Fibroblast of skin of right biceps (primary cell): Measurements from ENCODE around the gene ECEL1.
A peak's percentile ranks its signal among the peaks of the same experiment; 100 is the strongest.
"Not testable (repeated sequence)": the region's sequence is repeated elsewhere in the genome, so short reads cannot be mapped to it uniquely, and the experiment has no call there.

ENCODE experiments used
- DNase-seq: peaks from one replicate; pipeline ENCODE4 v3.0.0-alpha.2; 2013

Gene ECEL1

GRCh38 chr2:232439758-232440135 lies 47.9 kb downstream of the ECEL1 start:
- DNase-seq, result no peak

GRCh38 chr2:232438951-232439757 lies 48.5 kb downstream of the ECEL1 start:
- DNase-seq, result peak; percentile 20

DNA sequence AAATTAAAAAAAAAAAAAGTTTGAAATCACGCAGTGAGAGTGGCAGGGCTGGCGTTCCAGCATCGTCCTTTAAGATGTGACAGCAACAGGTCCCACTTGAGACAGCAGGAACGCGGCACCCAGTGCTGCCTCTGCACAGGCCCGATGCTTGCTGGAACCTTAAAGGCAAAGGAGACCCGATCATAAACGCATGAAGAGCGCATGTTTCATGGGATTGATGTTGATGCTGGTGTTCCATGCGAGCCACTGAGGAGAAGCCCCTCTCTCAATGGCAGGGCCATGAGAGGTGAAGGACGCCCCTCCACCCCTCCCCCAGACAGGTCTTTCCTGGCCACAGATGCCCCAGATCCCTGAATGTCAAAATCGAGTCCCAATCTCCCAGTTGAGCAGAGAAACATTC lies 49.5 kb downstream of the ECEL1 start:
- no peak for DNase-seq

DNA sequence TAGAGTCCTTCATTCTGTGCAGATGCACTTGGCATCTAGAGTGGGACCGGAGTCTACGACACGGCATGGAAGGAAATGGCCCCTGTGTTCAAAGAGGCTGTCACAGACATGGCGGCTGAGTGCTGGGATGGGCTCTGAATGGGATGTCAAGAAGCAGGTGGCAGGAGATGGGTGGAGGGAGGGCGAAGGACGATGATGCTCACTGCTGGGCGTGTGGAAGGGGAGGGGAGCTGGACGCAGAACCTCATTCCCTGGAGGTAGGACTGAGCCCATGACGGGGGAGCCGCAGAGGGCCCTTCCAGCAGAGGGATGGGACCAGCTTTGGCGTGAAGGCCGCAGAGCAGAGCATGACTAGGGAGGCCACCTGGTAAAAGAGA lies 50.5 kb downstream of the ECEL1 start:
- DNase-seq, result no peak

DNA sequence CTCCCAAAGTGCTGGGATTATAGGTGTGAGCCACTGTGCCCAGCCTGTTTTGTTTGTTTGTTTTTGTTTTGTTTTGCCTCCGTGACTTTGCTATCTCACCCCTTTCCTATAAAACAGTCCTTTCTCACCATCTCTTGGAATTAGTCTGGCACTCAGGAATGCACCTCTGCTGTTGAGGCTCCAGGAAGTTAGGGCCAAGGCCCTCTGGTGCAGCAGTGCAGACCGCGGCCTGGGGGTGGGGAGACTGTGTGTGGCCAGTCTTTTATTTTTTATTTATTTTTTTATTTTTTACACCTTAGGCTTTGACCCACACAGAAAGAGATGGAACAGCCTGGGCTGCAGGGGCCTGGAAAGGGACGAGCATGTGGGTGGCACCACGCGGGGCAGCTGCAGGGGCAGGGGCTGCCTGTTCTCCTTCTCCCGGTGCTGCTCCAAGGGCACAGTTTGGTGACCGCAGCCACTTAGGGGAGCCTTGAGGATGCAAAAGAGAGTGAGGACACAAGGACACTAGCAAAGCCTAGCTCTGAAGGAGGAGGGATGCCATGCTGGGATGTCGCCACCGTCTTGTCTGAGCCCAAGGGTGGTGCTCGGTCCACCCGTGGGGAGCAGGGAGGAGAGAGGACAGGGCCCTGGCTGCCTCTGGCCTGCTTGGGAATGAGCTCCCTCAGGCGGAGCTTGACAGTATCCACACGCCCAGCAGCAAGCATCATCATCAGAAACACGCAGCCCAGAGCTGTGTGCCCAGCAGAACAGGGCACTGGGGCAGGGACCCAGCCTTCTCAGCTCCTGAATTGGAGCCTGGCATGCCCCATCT lies 51.0 kb downstream of the ECEL1 start:
- DNase-seq, result no peak

DNA sequence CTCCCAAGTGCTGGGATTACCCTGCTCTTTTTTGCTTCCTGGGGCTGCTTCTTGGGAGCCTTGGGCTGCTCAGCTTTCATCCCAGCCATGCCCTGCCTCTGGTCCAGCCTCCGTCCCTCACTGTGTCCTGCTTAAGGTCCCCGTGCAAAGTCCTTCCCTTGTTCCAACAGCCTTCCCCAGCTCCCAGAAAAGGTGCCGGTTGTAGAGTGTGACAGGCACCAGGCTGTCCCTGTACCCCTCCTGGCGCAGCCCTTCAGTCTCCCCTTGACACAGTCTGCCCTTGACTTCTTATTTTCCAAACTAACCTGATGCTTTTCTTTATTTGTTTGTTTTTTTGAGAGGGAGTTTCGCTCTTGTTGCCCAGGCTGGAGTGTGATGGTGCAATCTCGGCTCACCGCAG lies 51.8 kb downstream of the ECEL1 start:
- DNase-seq, result no peak

DNA sequence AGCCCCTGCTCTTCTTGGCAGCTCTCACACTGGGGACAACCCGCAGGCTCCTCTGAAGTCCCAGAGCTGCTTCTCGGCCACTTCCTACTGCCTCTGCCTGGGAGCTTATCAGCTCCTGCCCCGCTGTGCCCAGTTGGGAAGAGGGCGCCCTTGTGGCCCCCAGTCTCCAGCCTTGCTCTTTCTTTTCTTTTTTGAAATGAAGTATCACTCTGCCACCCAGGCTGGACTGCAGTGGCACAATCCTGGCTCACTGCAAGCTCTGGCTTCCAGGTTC lies 52.3 kb downstream of the ECEL1 start:
- DNase-seq, result no peak

DNA sequence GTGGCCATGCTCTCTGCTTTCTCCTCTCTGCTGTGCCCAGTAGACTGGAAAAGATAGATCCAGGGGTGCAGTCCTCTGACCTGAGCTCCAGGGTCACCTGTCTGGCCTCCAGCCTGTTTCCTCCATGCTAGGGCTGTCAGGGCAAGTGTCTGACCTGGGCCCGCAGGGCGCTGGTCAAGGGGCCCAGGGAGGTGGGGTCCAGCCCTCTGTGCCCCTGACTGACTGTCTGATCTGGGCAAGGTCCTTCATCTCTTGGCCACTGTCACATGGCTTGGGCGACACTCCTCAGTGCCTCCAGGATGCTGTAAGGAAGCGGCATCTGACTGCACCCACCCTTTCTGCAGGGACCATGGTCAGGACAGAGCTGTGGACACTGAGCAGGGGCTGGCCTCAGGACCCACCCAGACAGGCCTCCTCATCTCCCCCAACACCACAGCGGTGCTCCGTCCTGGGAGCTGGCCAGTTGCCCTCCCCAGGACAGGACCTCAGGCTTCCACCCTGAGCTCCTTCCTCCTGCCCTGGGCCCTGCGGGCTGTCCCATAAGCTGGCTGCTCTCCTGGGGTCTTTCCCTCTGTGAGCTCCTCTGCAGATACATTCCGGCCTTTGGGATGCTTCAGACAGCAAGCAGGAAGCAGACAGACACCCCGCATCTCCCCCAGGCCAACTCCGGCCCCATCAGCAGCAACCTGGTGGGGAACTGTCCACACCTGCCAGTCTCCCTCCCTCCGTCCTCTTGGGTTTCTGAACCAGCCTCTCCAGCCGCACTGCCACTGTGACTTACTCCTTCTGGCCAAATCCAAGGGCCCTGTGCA lies 52.9 kb downstream of the ECEL1 start:
- no peak for DNase-seq

DNA sequence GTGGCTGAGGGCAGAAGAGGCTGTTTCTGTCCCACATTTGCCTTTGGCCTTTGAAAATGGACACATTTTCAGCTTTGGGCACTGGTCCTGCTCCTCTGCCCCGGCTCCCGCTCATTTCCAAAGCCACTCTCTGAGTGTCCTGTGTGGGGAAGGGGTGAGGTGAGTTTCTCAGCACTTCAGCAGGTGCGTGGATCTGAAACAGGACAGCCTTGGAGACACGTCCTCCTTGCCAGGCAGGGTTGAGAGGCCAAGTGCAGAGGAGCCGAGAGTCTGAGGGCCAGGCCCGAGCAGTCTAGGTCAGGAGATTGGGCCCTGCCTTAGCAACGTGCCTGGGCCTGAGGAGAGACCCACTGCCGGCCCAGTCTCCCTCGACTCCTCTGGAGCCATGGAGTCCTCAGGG lies 53.5 kb downstream of the ECEL1 start:
- no peak for DNase-seq

DNA sequence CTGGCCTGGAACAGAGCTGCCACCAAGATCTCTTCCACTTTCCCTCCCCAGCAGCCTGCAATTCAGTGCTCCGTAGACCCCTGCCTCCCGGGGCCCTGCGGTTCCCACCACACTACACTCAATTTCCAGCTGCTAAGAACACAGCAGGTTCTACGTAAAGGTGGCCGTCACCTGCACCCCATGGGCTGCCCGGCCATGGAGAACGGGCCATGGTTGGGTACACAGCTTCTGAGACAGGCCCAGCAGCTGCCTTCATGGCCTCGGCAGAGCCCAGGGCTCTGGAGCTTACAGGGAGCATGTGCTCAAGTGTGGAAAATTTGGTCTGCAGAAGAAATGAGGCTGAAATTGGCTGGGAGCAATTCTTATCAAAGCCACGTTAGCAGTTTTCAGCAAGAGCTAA lies 54.0 kb downstream of the ECEL1 start:
- not testable (repeated sequence) for DNase-seq

- no peak for DNase-seq
These were observed 54.9 kb downstream of the ECEL1 start for GRCh38 chr2:232432598-232433184.

DNA sequence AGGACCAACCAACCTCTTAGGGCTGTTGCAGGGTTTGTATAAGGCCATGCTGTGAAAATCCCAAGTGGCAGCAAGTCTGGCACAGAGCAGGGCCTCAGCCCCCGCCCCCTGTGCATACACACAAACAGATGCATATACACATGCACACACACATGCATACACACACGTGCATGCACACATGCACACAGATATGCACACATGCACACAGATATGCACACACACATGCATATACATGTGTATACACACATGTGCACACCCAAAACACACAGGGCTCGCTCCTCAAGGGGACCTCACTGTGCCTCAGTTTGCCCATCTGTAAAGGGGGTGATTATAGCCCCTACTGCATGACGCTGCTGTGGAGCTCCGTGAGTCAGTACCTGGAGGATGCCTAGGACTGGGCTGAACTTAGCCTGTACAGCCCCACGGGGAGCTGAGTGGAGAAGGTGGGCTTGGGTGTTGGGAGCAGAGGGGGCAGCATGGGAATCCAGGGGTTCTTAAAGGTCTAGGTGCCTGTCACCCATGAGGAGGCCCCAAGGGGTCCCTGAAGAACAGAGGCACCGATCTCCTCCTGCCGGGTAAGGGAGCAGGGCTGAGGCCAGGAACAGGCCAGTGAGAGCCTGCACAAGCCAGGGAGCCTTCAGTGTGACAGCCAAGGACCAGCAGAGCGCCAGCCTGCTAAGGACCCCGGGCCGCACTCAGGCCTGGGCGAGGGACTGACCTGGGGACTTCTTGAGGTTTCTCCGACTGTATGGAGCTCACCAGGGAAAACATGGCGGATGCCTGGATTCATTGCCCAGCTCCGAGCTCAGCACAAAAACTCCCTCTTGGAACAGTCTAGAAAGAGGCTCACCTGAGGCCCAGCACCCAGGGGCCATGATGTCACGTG lies 55.7 kb downstream of the ECEL1 start:
- DNase-seq, result no peak
